Myocyte (in vitro differentiated cells): ENCODE data around the gene DSCAM. TPM values are rescaled to one million over a fixed set of nuclear protein-coding genes. Genes with fewer than 3 reads are reported as not detected.

Experiments used
- DNase-seq: peaks from one replicate; pipeline ENCODE4 v3.0.0-alpha.2; 2012; ENCODE audit warnings: low read depth
- total RNA-seq: library from RNA; depleted of rRNA; stranded (reverse); fragments of >200 nt; gene quantifications from 2 replicates; pipeline ENCODE4 v1.2.3, GENCODE V29; 2014

The DSCAM gene
- total RNA-seq, 1 donor from 2014 or later = not detected

DNA sequence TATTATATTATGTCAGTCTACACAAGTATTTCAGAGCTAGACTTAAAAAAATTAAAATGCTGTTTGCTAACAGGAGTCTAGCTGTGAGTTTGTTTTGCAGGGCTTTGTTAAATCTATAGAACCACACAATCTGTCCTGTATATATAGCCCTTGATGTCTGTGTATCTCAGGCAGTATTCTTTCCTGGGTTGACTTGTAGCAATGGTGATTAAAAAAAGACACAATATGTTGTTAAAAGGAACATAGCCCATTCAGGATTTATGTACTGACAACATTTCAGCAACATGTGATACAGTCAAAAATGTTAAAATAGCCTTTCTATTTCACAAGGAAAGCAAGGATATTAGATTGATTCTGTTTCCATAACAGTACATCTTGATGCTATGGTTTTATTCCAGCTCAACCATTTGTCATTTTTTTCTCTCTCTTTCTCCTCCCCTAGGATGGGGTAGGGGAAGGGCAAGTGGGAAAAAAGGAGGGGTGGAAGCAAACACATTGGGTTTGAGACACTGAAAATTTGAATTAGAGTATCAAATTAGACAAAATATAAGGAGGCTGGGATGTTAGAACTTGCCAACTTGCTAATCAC, 139.2 kb downstream of the DSCAM start:
- no peak for DNase-seq

DNA sequence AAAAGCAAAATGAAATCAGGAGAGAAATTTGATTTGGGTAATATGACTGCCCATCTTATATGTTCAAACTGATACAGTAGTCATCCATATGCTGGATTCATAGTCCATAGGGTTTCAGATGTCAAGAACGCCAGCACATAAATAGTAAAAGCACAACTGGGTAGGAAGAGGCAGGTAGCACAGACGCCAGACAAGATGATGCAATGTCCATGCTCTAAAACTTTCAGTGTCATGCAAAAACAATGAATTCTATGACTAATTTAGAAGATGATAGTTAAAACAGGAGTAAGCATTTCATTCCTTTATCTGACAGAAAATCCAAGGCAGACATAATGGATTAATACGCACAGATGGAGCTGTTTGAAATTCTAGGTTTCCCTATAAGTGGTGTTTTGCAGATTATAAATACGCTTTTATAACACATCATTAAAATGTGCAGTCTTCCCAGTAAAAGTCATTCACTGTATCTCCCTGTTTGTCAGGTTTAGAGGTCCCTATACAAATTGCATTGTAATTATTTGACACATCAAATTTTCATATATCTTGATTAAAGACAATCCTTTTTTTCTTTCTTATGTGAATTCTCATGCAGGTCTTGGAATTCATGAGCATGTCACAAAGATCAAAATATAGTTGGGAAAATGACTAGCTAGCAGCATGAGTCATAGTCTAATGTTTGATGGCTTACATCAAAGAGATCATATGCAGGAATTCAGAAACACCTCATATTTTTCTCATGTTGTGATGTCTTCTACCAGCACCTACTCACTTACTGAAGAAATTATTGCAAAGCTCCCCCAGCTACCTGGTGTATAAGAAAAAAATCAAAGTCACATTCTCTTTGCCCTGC, 139.9 kb downstream of the DSCAM start:
- no peak for DNase-seq

DNA sequence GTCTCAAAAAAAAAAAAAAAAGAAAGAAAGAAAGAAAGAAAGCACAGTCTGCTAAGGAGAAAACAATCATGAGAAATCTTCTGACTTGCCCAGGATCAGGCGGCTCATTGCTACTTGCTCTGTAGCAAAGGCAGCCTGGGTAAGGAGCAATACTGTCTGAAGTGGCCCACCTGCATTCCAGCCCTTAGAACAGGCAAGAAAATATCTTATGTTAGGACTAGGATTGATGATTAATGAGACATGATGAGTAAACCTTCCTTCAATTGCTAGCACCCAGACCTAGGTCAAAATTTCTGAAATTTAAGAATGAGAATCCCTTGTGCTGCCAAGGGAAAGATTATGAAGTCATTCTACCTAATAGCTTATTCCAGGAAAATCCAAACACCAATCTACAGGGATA, 140.8 kb downstream of the DSCAM start:
- DNase-seq = no peak

DNA sequence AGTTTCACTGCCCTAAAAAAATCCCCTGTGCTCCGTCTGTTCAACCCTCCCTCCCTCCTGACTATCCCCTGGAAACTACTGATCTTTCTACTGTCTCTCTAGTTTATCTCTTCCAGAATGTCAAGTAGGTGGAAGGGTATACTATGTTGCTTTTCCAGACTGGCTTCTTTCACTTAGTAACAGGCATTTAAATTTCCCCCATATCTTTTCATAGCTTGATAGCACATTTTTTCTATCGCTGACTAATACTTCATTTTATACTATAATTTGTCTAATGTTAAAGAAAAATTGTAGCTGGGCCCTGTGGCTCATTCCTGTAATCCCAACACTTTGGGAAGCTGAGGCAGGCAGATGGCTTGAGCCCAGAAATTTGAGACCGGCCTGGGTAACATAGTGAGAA, 142.8 kb downstream of the DSCAM start:
- DNase-seq = no peak

DNA sequence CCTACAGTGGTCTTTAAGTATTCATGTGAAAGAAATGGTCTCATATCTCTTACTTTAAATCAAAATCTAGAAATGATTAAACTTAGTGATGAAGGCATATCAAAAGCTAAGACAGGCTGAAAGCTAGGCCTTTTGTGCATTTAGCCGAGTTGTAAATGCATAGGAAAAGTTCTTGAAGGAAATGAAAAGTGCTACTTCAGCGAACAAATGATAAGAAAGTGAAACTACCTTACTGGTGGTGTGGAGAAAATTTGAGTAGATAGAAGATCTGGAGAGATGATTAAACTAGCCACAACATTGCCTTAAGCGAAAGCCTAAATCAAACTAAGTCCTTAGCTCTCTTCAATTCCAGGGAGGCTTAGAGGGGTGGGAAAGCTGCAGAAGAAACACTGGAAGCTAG, 147.6 kb downstream of the DSCAM start:
- no peak for DNase-seq

DNA sequence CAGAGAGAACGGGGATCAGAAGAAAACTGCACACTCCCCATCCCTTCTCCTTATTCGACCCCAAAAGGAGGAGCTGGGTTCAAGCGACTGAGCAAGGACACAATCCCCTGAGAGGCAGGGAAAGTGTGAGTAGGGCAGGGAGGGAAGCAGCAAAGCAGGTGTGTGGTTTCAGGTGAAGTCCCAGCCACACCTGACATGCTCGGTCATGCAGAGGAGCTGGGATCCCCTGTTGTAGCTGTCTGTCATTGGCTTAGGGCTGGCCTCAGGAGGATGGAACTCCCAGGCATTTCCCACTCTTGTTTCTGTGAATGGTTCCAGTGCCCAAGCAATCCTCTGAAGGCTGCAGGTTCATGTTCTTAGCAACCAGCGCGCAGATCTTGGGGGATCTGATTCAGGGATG, 150.7 kb downstream of the DSCAM start:
- no peak for DNase-seq

DNA sequence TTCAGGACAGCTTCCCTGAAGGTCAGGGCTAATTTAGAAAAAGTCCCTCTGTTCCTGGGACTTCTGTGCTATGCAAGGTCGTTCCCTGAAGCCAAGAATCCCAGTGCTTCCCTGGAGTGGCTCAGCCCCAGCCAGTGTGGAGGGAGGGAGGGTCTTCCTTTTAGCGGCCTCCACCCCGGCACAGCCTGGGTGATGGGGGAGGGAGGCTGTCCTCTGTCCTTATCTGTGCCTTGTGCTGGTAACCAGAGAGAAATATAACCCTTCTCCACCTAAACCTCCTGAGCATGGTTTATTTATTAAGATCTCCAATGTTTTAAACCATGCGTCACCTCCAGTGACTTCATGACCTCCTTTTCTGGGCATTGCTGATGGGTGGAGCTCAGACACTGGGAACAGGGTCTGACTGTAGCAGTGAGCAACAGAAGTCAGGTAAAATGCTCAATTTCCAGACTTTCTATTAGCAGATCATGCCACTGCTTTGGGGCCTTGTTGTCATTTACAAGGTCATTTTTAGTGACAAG, 157.1 kb downstream of the DSCAM start:
- DNase-seq = no peak

DNA sequence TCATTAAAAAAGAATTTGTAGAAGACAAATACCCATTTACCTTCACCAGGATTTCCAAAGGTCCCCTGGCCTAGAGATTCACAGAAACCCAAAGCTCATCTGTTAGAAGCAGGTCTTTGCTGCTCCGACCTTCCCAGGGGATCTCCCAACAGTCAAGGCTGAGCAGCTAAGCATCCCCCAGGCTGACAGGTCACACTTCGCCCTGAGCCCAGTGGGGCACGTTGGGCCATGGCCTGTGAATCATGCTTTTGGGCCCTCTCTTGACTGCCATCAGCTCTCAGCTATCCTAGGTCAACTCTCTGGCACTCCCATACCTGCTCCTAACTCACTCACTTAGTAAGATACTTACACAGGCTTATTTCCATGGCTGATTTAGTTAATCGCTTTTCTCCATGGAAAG, 157.7 kb downstream of the DSCAM start:
- no peak for DNase-seq

DNA sequence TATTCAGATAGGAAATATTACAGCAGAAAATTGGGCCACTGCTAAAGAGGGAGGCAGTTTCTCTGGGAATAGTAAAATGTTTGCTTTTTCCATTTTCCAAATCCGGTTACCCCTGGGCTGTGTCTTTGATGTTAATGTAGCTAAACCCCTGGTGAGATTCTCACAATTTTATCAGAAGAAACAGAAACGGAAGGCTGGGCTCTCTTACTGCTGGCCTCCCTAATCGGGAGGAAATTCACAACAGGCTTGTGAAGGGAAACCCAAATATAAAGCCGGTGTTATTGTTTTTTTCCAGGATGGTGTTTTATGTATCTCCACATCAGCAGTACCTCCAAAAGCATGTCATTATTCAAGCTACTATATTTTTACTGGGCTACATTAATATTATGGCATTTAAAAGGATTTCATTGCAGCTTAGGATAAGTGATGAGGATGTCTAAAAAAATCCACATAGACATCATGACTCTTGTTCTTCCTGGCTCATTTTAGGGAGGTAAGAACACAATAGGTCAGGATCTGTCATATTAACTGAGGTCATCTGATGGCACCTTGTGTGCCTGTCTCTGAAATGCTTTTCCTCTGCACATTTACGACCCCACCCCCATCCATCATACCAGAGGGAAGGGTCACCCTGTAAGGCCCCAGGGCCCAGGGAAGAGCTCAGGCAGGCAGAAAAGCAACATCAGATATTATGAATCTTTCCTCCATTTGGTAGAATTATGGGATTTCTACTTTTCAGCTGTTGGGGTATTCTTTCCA, 158.7 kb downstream of the DSCAM start:
- no peak for DNase-seq

DNA sequence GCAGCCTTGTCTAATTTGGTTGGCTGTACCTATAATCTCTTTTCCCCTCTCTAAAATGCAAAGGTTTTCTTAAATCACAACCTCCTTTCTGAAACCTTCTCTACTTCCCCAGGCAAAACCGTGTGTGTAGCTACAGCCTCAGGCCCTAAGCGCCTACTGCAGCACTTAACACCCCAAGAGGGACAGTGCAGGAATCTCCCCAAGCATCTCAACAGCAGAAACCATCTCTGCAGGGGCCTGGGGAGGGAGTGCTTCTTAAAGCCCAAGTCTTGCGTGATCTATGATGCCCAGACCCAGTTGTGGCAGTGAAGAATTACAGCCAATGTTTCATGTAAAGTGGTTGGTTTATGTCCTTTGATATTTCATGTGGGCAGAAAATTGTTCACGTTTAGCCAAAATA, 159.3 kb downstream of the DSCAM start:
- no peak for DNase-seq

DNA sequence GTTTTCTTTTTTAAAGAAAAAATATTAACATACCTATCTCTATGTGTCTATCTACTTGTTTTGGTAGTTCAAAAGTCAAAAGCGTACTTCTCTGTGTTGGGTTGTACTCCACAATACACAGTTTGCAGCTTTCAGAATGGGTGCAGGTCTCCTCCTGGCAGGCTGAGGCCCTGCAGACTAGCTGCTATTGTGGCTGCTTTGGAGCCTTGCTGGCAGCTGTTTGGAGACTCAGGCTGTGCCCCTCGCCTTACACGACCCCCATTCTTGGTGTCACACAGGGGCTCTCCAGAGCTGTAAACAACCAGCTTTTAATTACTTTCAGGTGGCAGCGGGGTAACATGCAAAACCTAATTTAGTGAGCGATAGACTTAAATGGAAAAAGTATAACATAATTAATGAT, 160.4 kb downstream of the DSCAM start:
- no peak for DNase-seq

DNA sequence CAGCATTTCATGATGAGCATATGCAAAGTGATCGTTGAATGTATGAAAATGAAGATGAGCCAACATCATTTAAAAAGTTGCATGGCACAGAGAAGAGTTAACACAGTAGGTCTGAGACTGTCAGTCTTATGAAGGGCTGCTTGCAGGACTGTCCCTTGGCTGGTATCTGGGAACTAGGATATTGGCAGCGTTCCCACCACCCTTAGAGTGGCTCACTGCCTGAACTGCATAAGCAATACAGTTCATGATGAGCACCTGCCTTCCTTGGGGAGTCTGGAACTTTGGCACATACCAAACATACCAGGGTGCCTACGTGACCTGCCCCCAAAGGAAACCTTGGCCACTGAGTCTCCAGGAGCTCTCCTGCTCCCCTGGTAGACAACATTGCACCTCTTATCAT, 161.8 kb downstream of the DSCAM start:
- no peak for DNase-seq

DNA sequence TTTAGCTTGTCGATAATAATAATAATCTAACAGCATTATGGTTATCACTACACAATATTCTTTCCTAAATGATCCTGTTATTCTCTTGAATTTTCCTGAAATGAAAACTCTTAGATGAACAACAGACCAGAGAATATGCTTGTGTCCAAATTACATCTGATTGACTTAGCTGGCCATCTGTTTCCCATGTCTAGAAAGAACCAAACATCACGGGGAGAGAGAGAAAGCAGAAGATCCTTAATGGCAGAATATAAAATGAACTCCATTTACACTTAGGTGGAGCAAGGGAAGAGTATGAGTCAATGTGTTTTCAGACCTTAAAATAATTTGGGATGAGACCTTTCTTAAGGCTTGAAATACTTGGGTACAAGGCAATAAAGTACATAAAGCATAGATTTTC, 162.2 kb downstream of the DSCAM start:
- DNase-seq = no peak

DNA sequence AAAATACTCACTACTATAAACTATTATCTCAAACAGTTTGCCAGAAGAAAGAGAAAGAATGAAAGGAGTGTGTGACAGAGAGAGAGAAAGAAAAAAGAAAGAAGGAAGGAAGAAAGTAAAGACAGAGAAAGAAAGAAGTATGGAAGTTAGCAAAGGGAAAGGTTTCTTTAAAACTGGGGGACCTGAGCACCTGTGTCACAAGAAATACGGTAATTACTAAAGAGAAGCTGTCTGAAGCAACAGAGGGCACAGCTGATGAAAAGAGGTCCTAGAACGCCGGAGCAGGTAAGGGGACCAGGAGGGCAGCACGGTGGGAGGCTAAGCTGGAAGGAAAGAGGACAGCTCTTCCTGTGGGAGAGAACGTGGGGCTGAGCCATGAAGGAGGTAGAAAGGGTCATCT, 163.6 kb downstream of the DSCAM start:
- DNase-seq = no peak

DNA sequence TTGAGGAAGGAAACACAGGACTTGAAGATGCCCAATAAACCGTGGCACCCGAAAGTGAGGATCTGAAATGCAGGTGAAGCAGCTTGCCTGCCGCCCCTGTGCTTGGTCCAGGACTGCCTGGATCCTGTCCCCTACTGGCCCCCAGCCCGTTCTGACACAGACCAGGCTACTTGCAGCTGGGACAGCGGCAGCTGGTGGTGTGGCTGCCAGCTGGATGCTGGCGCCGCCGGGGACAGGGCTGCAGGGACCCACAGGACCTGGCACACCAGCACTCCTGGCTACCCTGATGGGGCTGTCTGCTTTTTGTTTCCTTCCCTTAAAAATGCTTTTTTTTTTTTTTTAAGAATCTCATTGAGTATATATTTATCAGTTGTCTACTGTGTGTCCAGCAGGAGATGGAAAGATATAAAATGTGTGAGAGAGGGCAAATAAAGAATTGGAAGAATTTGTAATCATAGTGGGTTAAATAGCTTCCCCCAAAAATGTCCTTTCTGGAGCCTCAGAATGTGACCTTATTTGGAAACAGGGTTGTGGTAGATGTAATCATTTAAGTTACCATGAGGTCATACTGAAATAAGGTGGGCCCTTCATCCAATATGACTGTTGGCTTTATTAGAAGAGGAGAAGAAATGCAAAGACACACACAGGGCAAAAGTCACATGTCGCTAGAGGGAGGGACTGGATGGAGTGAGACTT, 165.6 kb downstream of the DSCAM start:
- DNase-seq = no peak

DNA sequence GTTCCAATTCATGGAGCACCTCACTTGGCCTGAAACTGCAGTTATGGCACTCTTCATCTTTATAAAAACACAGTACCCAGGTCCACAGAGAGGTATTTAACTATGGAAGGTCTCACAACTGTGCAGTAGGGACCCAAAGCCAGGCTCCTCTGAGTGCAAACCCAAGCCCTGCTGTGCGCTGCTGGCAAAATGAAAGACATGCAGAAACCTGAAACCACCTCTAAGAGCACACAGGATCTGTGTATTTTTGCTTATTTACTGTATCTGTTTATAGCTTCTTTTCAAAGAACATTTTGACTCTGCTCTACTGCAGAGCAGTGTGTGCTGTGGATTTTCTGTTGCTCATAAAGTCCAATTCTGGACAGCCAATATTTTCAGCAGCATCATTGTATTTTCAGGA, 166.6 kb downstream of the DSCAM start:
- DNase-seq = no peak

DNA sequence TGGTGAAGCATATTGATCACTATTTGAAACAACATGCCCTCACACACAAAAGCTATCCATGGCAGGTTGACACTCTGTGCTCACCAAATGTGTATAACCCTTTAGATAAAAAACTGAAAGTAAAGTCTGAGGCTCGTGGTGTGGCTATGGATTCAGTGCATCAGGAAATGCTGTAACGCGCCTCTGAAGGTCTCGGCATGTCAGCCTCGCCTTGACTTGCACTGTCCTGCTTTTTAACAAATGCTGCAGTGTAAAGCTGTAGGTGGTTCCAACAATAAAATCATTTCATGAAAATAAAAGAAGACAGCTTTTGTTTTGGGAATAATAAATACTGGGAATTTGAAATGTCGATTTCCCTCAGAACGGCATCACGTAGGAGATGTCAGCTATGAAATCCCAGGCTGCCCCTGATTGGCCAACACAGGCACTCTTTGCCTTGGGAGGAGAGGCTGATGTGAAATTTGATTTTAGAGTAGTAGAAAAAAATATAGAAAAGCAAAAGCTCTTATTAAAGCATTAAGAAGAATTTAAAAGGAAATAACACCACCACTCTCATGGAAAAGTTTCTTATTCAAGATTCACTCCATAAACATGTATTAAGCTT, 168.2 kb downstream of the DSCAM start:
- no peak for DNase-seq

DNA sequence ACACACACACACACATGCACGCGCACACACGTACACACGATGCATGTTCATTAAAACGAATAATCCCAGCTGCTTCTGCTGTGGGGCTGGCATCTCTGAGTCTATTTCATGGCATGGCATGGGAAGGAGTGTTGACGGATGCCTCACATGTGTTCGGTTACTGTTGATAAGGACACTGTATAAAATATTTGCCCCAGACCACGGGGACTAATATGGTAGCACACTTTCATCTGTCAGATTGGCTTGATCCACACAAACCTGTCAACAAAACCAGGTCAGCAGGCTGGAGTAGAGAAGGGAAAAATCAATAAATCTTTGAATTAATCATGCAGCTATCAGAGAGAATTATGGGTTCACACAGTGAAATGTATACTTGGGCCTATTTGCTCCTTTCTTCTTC, 171.9 kb downstream of the DSCAM start:
- DNase-seq = no peak

DNA sequence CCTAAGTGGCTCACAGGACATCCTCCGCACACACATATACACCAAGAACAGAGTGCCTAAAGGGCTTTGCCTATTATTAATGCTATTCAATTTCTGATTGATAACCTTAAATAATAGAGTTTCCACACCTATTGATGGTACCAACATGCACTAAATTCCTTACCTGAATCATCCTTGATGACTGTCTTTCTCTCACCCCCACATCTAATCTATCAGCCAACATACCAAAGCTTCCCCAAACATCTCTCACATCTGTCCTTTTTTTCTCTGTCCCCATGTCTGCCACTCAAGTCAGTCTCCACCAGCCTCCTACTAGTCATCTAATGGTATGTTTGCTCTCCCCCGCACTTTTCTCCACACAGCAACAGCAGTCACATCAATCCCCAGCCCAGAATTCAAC, 174.4 kb downstream of the DSCAM start:
- DNase-seq = no peak

DNA sequence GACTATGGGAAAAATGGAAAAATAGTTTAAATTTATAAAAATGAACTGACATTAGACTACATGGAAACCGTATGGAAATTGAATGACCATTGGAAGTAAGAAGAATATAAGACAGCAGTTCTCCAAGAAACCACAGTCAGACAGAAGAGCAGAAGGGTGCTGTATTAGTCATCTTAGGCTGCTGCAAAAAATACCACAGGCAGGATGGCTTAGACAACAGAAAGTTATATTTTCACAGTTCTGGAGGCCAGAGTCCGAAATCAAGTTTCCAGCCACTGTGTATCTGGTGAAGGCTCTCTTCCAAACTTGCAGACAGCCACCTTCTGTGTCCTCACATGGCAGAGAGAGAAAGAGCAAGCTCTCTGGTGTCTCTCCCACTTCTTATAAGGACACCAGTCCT, 175.2 kb downstream of the DSCAM start:
- no peak for DNase-seq
